DMS79 (cell line): ENCODE data around the gene RETN.

ENCODE experiments used
- DNase-seq: peaks from one replicate; lab custom pipeline; 2025; lab: John Stamatoyannopoulos, UW

Gene RETN

DNA sequence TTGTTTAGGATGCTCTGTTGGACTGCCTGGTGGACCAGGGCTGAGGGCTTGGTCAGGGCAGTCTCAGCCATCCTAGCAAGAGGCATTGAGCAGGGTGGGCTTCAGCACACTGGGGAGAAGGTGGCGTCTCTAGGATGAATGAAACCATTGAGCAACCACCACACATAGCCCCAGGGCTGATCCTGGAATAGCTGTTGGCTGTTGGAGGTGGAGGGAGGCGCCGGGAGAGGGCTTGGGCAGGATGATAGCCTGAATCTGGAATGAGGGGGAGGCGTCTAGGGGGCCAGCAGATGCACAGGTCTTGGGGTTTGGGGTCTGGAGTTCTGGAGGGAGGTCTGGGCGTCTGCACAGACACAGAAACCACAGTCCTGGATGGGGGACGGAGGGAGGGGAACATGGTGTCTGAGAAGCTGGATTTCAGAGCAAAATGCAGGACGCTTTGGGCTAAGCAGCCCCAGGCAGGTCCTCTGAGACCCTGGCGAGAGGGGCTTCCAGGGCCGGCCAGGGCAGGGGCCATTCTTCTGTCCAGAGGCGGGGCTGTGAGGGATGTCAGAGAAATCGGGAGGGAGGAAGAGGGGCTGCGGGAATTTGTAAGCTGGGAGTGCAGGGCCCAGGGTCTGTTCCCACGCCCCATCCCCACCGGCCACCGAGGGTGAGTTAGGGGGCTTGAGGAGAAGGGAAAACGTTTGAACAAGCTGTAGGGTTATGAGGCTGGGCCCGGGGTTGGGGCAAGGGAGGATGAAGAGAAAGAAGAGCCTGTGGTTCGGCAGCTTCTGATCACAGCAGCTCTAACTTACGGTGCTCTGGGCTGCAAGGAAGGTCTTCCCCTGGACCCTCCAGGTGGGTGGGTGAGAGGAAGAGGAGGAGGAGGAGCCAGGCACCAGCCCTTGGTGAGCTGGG lies 16.9 kb downstream of the RETN start:
- DNase-seq: no peak

DNA sequence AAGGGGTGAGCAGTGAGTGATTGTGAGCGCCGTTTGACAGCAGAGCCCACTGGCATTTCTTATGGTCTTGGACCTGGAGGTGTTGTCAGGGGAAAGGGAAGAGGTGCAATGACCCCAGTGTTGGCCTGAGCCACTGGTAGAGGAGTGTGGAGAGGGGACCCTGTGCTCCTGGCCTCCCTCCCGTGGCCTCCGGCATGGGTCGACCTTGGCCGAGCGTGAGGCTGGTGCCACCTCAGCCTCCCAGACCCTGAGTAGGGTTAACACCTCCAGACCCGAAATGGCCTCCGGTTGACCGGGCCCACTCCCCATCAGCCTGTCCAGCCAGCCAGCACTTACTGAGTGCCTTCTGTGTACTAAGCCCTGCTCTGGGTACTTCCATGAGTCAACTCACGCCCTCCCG lies 18.3 kb downstream of the RETN start:
- no peak for DNase-seq

DNA sequence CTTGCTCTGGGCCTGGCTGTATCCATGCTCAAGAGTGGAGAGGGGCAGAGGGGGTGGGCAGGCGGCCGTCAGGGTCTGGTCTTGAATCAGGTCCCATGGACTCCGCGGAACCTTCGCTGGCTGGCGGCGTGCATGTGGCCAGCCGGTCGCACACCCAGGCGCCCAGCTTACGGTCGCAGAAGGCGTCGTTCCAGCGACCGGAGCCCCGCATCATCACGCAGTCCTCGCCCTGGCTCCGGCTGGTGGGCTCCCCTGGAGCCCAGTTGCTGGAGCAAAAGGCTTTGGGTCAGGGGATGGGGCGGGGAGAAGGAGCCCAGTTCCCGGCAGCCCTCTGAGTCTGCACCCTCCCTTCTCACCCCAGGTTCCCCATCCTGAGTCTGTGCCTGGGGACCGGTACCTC lies 20.3 kb downstream of the RETN start:
- no peak for DNase-seq

DNA sequence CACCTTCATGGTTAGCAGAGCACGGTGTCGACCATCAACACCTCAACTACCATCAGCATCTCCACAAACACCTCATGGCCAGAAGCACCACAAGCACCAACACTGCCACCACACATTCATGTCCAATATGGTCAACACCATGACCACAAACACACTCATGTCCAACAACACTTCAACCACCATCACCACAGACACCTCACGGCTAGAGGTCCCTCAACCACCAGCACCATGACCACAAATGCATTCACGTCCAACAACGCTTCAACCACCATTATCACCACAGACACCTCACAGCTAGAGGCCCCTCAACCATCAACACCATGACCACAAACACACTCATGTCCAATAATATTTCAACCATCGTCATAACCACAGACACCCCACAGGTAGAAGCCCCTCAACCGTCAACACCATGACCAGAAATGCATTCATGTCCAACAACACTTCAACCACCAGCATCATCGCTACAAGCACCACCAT lies 22.0 kb downstream of the RETN start:
- DNase-seq: no peak

DNA sequence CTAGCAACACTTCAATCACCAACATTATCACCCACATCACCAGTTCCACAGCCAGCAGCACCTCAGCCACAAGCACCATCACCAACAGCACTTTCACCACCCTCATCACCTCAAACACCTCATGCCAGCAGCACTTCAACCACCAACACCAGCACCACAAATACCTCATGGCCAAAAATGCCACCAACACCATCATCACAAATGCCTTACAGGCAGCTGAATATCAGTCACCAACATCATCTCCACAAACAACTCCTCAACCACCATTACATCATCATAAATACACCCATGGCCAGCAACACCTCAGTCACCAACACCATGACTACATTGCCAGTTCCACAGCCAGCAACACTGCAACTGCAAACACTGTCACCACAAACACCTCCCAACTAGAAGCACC lies 22.6 kb downstream of the RETN start:
- DNase-seq: no peak

DNA sequence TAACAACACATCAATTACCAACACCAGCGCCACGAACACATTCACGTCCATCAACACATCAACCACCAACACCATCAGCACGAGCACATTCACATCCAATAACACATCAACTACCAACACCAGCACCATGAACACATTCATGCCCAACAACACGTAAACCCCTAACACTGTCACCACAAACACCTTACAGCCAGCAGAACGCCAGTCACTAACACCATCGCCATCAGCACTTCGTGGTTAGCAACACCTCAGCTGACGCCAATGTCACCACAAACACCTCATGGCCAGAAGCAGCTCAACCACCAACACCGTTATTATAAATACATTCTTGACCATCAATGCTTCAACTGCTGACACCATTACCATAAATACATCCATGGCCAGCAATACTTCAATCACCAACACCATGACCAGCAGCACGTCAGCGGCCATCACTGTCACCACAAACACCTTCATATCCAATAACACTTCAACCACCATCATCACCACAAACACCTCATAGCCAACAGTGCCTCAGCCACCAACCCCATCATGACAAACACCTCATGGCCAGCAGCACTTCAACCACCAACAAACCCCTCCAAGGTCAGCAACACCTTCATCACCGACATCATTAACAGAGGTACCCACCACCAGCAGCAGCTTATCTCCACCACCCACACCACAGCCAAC lies 23.7 kb downstream of the RETN start:
- no peak for DNase-seq

DNA sequence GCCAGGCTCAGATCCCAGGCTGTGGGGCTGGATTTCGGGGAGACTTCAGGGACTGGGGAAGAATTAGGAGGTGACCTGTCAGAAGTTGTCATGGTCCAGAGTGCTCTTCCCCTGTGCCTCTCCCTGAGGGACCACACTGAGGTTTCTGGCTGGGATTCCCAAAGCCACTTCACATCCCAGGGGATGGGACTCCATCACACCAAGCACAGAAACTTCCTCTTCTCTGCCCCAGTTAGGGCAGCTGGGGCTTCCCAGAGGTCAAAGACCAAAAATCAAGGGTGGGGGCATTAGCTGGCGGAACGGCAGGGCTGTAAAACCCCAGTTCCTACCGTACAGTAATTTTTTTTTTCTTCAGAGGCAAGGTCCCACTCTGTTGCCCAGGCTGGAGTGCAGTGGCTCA lies 25.6 kb downstream of the RETN start:
- DNase-seq: no peak

DNA sequence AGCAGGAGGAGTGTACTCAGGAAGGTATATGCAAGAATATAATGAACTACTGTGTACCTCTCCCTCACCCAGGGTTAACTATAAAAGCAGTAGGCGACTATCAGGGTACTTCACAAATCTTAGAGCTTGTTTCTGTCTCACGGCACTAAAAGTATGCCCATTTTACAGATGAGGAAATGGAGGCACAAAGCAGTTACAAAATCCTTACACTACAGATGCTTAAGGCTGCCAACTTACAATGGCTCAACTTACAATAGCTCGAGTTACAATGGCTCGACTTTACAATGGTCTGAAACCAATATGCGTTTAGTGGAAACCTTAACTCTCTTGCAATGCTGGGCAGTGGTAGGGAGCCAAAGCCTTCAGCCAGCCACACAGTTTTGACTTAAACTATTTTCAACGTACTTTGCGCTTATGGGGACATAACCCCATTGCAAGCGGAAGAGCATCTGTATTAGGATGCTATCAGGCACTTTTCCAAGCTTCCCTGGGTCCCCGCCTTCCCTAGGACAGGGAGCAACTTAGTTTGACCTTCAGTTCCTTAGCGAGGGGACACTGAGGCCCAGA lies 29.0 kb downstream of the RETN start:
- DNase-seq: no peak

DNA sequence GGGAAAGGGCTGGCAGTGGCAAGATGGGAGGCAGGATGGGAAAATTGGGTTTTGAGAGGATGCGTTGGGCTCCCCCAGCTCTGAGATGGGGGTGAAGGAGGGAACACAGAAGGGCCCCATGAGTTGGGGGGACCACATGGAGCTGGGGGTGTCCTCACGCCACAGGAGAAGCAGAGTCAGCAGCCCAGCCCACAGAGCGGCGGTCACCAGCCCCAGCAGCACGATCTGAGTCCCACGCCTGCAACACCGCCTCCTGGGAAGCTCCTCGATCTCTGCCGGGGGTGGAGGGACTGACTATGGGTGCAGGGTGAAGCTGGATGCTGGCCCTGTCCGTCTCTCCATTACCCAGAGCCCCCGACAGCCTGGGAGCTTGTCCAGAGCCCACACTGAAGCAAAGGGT lies 29.7 kb downstream of the RETN start:
- DNase-seq: no peak

DNA sequence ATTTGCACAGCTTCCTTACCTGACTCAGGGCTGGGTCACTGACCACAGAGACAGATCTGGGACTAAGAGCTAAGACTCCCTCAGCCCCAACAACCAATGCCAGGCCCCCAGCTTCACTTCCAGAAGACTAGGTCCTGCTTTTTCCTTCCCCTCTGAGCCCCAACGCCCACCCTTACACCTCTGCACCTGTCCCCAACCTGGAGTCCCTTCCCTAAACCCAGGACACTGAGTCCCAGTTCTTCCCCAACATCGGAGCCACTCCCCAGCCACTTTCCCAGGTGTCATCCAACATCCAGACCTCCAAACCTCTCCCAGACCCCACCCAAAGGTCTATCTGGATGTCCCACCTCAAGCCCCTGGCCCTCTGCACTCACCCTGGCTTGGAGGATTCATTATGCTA lies 30.2 kb downstream of the RETN start:
- no peak for DNase-seq

DNA sequence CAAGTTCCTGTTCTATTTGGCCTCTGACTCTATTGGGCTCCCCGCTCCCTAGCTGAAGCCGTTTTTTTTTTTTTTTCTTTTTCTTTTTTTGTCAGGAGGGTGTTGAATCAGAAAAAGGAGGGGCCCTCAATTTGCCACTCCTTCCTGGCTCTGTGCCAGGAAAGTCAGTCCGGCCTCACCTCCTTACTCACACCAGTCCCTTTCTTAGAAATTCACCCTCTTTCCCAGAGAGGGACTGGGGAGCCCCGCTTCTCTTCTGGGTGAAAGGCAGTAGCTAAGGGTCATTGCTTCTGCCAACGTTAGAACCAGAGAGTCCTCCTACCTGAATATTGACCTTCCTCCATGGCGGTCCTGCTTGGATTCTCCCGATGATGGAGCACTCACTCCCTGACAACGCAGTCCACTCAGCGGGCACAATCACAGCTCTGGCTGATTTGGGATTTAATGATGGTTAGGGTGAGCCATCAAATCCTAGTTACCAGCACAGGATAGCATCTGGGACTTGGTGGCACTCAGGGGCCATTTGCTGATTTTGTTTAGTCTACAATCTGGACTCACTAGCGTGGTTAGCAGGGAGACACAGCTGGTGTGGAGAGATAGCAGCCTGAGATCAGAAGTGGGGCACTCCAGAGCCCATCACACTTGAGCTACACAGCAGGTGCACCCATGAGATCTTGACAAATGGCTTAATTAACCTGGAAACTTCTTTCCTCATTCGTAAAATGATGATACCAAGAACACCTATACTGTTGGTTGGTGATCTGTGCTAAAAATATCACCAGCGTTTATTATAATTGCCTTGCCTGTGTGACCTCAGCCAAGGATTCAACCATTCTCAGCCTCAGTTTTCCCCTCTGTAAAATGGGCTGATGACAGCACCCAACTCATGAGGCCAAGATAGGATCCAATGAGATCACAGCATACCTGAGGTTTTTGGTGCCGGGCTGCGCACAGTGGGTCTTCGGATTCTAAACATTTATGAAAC lies 30.9 kb downstream of the RETN start:
- DNase-seq: no peak

DNA sequence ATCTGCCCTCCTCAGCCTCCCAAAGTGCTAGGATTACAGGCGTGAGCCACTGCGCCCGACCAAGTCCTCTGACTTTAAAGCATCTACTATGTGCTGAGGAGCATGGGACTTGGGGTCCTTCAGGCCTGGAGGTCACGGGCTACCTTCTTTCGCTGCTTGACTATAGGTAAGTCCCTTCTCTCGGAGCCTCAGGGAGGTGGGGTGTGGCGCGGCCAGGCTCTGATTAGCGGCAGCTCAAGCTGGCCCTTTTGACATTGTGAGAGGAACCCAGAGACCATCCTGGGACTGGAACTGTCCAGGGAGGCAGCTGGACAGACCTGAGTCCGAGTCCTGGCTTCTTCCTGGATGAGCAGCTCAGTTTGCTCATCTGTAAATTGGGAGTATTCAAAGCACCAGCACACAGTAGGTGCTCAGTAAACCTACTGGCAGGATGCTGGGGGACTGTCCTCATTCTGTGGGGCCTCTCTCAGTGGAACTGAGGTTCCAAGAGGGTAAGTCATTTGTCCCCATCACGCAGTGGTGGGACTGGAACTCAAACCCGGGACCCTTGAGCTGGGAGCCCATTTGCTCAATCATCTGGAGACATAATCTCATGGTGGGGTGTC lies 32.3 kb downstream of the RETN start:
- DNase-seq: no peak

DNA sequence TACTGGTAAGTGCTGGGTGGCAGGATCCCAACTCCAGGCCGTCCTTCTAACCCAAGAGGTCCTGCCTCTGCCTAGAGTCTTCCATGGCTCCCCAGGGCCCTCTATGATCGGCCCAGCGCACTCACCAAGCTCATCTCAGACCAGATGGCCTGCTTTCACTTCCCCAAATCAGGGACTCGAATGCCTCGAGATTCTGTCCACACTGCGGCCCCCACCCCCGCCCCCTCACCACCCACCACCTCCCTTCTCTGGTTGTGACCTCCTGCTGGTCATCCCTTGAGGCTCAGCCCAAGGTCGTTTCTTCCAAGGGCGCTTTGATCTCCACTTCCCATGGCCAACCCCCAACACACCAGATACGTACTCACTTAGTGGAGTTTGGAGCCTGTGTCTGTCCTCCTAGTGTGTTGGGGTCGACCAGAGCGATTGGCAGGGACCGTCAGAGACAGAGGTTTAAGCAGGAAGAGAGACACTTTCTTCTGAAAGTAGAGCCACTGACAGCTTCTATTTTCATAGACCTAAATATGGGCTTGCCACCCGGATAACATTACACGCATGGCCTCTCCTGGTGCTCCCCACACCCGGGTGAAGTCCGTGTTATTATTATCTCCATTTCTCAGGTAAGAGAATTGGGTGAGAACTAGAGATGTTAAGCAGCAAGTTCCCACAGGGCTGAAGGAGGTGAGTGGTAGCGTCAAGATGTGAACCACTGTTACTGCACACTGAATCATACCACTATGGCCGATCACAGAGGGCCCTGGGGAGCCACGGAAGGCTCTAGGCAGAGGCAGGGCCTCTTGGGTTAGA lies 33.0 kb downstream of the RETN start, which contains the start of gene FCER2:
Gene FCER2 (minus strand): TSS at position 478 of the 804 bp plus-strand sequence. CDS start 2,371 bp downstream, outside the sequence.
- DNase-seq: no peak

DNA sequence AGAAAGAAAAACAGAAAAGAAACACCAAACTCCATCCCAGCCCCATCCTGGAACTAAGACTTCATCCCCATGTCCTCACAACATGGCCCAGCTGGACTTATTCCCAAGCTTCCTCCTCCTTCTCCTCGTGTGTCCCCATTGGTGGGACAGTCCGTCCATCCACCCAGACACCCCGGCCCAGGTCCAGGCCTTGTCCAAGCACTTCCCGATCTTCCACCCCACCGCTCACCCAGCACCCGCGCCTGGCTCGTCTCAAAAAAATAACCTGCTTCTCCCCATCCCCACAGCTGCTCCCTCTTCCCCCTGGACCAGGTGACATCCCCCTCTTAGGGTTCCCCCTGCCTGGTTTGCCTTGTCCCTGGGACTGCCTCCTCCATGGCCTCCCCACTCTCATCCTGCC lies 34.5 kb downstream of the RETN start:
- no peak for DNase-seq

DNA sequence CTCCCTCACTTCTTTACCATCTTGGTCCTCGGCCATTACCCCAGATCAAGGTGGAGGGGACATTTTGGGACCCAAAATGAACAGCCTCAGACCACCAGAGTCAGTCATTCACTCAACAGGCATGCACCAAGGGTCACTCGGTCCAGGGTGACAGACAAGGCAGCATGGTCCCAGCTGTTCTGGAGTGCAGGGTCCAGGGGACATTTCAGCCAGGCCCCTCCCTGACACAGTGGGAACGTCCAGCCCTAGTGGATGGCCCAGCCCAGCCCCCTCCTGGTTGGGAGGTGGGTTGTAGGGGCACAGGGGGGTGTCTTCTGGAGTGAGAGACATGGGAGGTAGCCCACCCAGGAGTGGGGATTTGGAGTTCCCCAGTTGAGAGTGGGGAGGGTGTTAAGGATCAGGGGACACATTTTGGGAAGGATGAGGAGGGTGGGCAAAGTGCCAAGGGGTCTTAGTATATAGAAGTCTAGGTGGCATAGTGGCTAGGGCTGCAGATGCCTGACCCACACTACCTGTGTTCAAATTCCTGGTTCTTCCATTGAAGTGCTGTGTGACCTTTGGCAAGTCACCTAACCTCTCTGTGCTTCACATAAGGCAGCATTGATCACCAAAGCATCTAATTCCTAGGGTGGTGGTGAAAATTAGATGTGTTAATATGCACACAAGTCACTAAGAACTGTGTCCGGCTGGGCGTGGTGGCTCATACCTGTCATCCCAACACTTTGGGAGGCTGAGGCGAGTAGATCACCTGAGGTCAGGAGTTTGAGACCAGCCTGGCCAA lies 35.6 kb downstream of the RETN start:
- no peak for DNase-seq

DNA sequence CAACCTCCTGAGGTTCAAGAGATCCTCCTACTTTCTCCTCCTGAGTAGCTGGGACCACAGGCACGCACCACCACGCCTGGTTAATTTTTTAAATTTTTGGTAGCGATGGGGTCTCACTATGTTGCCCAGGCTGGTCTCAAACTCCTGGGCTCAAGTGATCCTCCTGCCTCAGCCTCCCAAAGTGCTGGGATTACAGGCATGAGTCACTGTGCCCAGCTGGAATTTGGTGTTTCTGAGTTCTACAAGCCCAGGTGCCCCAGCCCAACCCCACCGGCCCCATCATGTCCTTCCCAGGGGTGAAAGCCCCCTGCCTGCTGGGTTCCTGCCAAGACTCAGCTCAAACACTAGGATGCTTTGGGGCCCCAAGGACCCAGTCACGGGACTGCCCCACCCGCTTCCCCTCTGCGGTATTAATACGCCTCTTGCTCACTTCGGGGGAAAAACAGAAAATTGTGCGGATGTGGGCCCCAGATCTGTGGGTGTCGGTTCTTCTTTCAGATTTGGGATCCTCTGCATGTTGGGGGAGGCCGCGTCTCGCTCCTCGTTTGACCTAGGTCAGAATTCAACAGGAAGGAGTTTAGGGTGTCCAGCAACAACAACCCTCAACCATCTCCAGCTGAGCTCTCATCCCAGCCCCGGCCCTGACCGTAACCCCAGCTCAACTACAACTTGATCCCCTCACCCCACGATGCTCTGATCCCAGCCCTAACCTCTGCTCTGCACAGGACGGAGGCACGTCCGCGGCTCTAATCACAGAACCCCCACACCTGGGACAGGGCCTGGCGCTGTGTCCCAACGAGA lies 36.7 kb downstream of the RETN start:
- DNase-seq: no peak

DNA sequence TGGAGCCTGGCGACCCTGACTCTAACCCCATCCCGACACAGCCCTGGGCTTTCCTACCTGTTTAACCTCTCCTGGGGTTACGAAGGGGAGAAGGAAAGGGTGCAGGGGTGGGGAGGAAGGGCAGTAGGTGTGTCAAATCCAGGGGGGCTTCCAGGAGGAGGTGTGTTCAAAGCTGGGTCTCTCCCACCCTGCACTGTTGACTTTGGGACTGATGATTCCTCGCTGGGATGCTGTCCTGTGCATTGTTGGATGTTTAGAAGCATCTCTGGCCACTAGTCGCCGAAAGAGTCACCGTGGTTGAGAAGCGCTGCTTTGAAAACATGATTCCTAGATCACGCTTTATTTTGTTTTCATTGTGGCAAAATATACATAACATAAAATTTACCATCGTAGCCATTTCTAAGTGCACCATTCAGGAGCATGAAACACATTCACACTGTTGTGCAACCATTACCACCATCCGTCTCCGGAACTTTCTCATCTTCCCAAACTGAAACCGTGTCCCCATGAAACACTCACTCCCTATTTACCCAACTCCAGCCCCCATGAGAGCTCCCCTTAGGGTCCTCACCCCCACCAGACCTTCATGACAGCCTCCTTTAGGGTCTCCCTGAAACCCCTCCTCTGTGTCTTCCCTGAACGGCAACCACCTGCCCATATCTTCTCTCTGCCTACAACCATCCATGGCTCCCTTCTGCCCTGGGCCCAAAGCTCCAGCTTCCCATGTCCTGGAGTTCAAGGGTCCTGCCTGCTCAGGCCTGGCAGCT lies 37.5 kb downstream of the RETN start:
- no peak for DNase-seq

DNA sequence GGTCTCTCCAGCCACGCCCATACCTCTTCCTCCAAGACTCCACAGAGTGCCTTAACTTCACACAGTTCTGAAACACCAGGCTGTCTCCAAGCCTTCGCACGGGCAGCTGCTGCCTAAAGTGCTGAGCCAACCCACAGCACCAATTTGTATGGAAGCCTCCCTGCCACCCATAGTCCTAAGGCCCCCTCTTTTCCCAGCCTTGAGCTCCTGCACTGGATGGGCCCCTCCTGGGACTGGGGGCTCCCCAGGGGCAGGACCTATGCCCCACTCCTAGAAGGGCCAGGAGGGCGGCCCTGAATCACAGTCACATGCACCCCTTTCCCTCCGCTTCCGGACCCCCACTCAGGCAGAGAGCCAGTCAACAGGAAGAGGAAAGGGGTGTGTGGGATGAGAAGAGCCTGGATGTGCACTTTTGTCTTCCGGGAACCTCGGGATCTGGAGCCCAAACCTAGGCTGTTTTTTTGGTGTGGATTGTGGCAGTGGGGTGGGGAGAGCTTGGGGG lies 38.2 kb downstream of the RETN start:
- DNase-seq: no peak
